GM18526 (cell line): ENCODE results near the gene ETNK1.

Experiments used
- POLR2A ChIP-seq: IDR thresholded peaks from 3 replicates; pipeline ENCODE4 v1.6.1; 2011; ENCODE audit not compliant: insufficient read length; ENCODE audit errors: extremely low read depth

Gene ETNK1

DNA sequence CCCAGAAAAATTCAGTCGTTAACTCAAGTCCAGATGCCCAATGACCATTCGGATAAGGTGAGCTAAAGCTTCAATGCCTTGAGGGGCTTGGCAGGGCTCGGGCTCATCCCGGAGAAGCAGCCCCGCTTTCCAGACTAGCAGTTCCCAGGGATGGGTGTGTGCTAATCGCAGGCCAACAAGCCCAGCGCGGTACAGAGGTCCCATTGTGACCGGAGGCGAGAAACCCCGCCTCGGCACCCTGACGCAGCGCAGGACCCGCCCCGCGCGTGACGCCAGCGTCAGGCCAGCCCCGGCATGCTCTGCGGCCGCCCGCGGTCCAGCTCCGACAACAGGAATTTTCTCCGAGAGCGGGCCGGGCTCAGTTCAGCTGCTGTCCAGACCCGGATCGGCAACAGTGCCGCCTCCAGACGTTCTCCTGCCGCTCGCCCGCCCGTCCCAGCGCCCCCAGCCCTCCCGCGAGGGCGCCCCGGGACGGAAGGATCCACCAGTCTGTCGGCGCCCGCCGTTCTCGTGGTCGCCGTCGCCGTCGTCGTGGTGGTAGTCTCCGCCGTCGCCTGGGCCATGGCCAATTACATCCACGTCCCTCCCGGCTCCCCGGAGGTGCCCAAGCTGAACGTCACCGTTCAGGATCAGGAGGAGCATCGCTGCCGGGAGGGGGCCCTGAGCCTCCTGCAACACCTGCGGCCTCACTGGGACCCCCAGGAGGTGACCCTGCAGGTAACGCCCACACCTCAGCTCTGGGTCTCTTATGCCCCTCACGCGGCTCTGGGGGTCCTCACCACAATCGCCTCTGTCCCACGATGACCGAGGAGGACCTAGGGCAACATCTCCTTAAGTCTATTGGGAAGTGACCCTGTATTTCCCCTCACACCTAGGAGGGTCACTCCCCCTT lies at the start of gene ETNK1:
TSS of gene ETNK1 (plus strand) at position 302 of the 892 bp plus-strand sequence. CDS start at position 562, 260 bp downstream.
- peak; percentile 93 for TF ChIP-seq POLR2A

- TF ChIP-seq POLR2A: no peak
These were observed 48.9 kb upstream of the ETNK1 start for GRCh38 chr12:22576065-22576464.

GRCh38 chr12:22576473-22576872 lies 48.5 kb upstream of the ETNK1 start:
- no peak for TF ChIP-seq POLR2A

DNA sequence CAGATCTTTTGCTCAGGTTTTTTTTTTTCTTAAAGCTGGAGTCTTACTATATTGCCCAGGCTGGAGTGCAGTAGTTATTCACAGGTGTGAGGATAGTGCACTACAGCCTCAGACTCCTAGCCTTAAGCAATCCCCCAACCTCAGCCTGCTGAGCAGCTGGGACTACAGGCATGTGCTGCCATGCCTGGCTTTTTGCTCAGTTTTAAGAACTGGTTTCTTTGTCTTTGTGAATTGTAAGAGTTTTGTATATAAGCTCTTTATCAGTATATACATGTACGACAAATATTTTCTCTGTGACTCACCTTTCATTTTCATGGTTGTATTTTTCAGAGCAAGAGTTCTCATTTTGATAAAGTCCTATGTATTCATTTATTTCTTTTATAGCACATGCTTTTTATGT lies 47.3 kb upstream of the ETNK1 start:
- TF ChIP-seq POLR2A: no peak

DNA sequence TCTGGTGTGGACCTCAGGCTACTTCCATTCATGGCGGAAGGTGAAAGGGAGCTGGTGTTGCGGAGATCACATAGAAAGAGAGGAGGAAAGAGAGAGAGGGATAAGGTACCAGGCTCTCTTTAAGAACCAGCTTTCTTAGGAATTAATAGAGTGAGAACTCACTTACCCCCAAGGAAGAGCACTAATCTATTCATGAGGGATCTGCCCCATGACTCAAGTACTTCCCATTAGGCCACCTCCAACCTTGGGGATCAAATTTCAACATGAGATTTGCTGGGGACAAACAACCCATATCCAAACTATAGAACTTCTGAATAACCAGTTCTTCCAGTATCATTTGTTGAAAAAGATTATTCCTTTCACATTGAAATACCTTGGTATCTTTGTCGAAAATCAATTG lies 46.6 kb upstream of the ETNK1 start:
- TF ChIP-seq POLR2A: no peak

GRCh38 chr12:22588817-22589216 lies 36.2 kb upstream of the ETNK1 start:
- TF ChIP-seq POLR2A: no peak

- TF ChIP-seq POLR2A: no peak
These were observed 31.1 kb upstream of the ETNK1 start for GRCh38 chr12:22593864-22594263.

GRCh38 chr12:22598141-22598762 lies 26.7 kb upstream of the ETNK1 start:
- no peak for TF ChIP-seq POLR2A

DNA sequence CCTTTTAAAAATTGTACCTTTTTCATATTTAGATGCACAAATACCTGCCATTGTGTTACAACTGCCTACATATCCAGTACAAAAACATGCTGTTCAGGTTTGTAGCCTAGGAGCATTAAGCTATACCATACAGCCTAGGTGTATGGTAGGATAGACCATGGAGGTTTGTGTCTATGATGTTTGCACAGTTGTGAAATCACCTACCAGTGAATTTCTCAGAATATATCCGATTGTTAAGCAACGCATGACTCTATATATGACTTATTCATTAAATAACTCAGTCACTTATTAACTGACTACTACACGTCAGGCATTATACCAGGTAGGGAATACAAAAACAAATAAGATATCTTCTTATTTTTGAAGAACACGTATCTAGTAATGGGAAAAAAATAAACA lies 26.2 kb upstream of the ETNK1 start:
- TF ChIP-seq POLR2A: no peak

DNA sequence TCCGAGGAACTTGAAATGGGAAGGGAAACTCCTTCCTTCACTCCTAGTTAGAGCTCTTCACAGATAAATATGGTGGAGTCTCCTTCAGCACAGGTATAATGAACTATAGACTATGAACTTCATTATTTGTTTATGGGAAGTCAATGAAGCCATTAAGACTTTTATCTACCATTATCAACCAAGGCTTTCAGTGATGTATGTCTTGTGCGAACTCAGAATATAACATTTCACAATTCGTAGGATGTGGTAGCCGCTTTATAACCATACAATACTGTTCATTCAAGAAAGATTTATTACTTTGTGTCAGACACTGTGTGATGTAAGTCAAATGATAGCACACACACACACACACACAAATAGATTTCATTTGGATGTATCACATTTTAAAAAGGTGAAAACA lies 24.8 kb upstream of the ETNK1 start:
- no peak for TF ChIP-seq POLR2A

GRCh38 chr12:22609501-22609900 lies 15.5 kb upstream of the ETNK1 start:
- TF ChIP-seq POLR2A: no peak

- no peak for TF ChIP-seq POLR2A
These were observed 14.8 kb upstream of the ETNK1 start for GRCh38 chr12:22610131-22610530.

DNA sequence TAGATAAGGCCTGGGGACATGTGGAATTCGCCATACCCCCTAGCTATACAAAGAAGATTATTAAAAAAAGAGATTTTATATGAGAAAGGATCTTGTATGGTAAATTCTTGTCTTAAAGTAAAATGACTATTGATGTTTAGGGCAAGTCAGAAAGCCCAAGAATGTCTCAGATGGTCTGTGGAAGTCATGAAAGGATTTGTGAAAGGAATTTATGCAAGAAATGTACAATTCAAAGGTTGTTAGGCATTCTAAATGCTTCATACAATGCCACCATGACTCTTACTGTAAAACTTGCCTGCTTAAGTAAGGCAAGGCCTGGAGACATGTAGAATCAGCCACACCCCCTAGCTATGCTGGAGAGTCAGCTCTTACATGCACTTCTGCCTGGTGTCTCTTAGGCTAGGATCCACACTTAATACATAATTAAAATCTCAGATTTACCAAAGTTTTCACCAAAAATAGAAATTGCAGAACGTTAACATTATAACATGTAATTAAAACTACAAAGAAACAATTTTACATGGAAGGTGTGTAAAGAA lies 8.9 kb upstream of the ETNK1 start:
- TF ChIP-seq POLR2A: no peak

DNA sequence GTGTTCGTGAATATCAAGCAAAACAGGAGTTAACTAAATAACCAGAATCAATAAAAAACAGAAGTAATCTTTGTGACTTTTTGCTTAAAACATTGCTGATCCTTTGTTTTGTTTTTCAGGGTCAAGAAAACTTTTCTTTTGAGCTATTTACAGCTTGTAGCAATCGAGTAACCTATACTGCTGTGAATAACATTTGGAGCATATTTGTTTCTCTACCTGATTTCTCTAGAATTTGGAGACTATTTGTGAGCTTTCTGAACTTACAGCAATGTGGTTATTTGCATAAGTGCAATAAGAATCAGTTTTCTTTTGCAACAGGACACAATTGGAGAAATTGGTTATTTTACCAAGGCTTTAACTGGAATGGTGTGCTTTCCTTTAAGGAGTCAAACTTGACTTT lies 7.3 kb upstream of the ETNK1 start:
- TF ChIP-seq POLR2A: no peak

- TF ChIP-seq POLR2A: no peak
These were observed 462 bp upstream of the ETNK1 start for GRCh38 chr12:22624548-22624869.

GRCh38 chr12:22625762-22626294 lies 857 bp downstream of the ETNK1 start:
- TF ChIP-seq POLR2A: no peak

DNA sequence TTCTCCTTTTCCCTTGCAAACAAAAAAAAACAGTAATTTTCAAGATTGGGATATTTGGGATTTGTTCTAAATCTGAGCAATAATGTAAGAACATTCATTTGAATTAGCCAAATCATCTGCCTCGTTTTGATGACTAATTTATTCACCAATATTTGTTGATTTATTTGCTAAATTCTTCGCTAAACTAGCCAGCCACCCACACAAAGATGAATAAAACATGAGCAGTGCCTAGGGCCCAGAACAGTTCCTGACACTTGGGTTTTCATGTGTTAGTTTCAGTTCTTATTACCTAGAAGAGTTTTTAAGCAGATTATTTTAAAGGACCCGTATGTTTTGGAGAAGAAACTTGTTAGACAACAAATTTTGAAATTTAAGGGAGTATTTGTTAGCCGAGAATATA lies 1.4 kb downstream of the ETNK1 start:
- no peak for TF ChIP-seq POLR2A

GRCh38 chr12:22627371-22627770 lies 2.4 kb downstream of the ETNK1 start:
- no peak for TF ChIP-seq POLR2A
